NCI-H82 (cell line): ENCODE data around the gene STX19.
A peak's percentile ranks its signal among the peaks of the same experiment; 100 is the strongest.
"Not testable (repeated sequence)": the region's sequence is repeated elsewhere in the genome, so short reads cannot be mapped to it uniquely, and the experiment has no call there.

Experiments
- DNase-seq: peaks from one replicate; lab custom pipeline; 2025; lab: John Stamatoyannopoulos, UW

The STX19 gene

GRCh38 chr3:93973131-93974126 is 55.0 kb downstream of the STX19 start, which contains the start of gene PROS1:
Gene PROS1 (minus strand): TSS chr3:93973896. CDS start chr3:93973749, 147 bp downstream.
- DNase-seq: peak; percentile 88

GRCh38 chr3:93969997-93970396 is 58.4 kb downstream of the STX19 start:
- no peak for DNase-seq

GRCh38 chr3:93969443-93969842 is 59.0 kb downstream of the STX19 start:
- no peak for DNase-seq

GRCh38 chr3:93965106-93965505 is 63.3 kb downstream of the STX19 start:
- not testable (repeated sequence) for DNase-seq
